HG03135 (cell line): ENCODE results near the gene APOL1.

Experiments
- ATAC-seq: cut with Tn5 transposase; IDR thresholded peaks from one replicate; pipeline ENCODE4 v1.9.1; 2021; ENCODE audit warnings: mild to moderate bottlenecking, moderate library complexity; ENCODE audit not compliant: unreplicated experiment

Gene APOL1

GRCh38 chr22:36305813-36306212 lies 52.9 kb downstream of the APOL1 start:
- ATAC-seq: no peak

- ATAC-seq: no peak
Observed at GRCh38 chr22:36306227-36306626, 53.3 kb downstream of the APOL1 start.

GRCh38 chr22:36308880-36309279 lies 55.9 kb downstream of the APOL1 start:
- ATAC-seq: no peak

DNA sequence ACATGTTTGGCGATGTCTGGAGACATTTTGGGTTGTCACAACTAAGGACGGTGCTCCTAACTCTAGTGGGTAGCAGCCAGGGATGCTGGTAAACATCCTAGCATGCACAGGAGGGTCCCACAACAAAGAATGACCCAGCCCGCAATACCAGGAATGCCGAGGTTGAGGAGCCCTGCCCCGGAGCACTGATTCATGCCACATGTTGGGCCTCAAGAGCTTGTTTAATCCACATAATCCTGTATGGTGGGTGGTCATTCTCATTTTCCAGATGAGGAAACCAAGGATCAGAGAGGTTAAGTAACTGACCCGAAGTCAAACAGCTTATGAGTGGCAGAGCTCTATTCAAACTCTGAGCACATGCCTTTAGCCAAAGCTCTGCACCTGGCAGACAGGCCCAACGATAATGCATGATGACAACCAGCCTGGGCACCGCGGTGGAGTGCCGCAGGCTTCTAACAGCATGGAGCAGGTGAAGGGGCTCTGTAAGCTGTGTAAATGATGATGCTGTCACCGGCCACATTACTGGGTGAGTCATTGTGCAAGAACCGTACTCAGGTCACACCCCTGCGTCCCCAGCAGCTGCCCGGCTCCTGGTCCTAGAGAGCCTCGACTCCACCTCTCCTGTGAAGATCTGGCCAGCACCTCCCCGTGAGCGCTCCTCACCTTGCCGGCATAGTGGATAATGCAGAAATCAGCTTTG lies 58.6 kb downstream of the APOL1 start:
- ATAC-seq: no peak

DNA sequence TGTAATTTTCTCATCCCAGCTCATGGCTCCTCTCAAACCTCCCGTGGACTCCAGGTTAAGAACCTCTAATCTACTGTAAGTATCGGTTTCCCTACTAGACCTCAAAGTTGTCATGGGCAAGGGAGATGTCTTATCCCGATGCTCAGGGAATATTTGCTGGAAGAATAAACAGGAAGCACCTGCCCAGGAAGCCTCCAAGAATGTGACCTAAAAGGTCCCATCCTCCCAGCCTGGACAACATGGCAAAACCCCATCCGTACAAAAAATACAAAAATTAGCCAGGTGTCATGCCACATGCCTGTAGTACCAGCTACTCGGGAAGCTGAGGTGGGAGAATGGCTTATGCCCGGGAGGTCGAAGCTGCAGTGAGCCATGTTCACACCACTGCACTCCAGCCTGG lies 62.4 kb downstream of the APOL1 start:
- ATAC-seq: no peak

GRCh38 chr22:36316419-36316818 lies 63.5 kb downstream of the APOL1 start:
- no peak for ATAC-seq
